GM18873 (cell line): ENCODE results near the gene FCN1.

ENCODE experiments used
- ATAC-seq: cut with Tn5 transposase; IDR thresholded peaks from one replicate; pipeline ENCODE4 v1.9.1; 2021; ENCODE audit warnings: mild to moderate bottlenecking, moderate library complexity, moderate number of reproducible peaks; ENCODE audit not compliant: unreplicated experiment, low FRiP score

Gene FCN1

DNA sequence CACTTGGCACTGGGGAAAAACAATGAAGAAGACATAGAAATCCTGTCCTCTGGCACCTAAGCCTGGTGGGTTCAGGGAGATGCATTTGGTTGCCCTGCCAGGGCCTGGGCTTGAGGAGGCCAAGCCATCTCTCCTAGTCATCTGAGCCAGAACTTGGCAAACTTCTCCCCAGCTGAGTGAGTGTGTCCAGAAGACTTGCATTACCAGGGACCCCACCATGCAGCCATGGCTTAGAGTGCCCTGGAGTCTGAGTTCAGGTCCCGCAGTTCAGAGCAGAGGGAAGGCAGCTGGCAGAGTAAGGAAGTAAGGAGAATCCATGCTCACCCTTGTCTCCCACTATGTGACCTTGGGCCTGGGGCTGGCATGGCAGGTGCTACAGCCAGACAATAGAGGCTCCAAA, 37.4 kb upstream of the FCN1 start:
- no peak for ATAC-seq

DNA sequence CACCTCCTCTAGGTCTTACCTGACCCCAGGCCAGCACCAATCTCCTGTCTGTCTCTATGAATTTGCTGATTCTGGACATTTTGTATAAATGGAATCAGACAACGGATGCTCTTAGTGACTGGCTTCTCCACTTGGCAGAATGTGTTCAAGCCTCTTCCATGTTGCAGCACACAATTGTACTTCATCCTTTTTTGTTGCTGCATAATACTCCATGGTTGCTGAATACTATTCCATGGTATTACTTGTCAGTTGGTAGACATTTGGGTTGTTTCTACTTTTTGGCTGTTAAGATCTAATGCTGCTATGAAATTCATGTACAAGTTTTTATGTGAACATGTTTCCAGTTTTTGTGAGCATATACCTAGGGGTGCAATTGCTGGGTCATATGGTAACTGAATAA, 34.3 kb upstream of the FCN1 start:
- no peak for ATAC-seq

DNA sequence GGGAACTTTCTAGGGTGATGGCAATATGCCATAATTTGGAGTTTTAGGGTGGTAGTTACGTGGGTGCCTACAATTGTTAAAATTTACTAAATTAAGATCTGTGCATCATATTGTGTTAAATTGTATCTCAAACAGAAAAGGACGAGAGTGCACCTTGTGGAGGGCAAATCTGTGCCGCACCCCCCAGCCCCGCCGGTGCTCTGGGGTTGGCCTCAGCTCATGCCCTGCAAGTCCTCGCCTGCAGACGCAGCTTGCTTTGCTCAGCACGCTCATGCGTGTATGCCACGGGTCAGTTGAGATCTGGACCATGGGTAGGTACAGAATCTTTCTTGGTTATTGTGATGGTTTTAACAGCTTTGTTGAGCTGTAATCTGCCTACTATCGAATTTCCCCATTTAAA, 33.7 kb upstream of the FCN1 start:
- no peak for ATAC-seq

DNA sequence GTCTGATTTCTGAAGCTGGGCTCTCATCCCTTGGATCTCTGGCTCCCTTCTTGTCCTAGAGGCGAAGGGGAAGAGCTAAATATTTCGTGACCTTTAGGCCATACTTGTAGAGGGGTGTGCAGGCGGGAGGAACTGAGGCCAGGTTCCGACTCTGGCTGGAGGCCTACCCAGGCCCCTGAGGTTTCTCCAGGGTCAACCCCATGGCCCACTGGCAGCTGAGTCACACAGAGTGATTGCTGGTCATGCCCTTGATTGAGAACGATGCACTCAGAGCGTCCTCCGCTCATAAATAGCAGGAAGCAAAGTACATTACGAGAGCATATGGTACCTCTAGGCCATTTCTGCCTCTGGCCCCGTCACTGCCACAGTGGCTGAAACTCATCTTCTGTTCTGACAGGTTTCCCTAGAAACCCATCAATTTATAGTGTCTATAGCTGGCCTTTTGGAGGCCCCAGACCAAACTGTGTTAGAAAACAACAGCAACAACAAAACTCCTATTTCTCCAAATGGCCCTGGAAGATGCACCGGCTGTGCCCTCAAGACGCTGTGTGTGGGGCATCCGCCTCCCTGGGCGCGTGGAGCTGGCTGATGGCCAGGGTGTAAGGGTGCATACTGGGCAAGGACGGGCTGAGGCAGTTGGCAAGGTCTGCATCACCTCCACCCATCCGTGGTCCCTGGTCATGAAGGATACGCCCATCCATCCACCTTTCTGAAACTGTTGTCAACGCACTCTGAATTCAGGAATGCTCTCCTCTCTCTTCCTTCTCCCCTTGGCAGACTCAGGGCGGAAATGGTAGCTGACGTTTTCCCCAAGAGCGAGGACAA, 32.9 kb upstream of the FCN1 start:
- ATAC-seq: no peak

DNA sequence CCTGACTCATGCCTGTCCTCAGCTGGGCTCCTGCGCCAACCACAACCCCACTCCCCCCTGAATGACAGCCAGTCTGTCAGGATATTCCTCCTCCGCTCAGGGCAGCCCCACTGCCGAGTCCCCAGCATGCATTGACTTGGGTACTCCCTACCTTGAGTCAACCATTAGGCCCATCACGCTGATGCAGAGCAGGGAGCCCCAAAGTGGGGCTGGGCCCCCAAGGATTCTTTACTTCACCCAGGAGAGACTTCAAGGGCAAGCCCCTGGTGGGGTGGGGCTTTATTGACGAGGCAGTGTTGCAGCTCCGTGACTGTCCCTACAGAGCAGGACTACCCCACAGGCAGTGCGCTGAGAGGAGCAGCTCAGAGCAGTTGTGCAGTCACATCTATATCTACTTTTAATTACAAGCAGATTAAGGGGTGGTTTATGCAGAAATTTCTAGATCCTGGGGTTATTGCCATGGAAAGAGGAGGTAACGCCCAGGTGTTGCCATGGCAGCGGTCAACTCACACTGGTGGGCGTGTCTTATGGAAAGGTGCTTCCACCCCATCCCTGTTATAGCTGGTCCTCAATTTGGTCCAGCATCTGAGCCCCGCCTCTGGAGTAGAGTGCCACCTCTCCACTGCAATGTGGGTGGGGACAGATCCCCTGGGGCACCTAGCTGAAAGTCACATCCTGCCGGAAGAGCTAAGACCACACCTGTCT, 32.1 kb upstream of the FCN1 start:
- no peak for ATAC-seq

DNA sequence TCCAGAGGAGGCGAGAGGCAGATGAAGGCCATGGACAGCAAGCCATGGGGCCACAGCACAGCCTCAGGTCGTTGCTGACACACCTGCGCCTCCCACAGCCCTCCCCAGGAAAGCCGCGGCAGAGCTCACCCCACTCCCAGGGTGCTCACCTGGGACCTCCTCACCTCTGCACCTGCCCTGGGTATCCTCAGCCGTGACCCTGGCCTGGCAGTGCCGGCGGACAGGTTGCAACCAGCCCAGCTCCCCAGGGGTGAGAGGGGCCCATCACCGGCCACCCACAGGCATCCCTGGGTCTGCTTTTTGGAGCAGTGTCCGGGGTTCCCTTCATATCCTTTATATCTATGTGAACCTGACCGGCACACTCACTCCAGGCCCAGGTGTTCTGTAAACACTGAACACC, 30.4 kb upstream of the FCN1 start:
- no peak for ATAC-seq

DNA sequence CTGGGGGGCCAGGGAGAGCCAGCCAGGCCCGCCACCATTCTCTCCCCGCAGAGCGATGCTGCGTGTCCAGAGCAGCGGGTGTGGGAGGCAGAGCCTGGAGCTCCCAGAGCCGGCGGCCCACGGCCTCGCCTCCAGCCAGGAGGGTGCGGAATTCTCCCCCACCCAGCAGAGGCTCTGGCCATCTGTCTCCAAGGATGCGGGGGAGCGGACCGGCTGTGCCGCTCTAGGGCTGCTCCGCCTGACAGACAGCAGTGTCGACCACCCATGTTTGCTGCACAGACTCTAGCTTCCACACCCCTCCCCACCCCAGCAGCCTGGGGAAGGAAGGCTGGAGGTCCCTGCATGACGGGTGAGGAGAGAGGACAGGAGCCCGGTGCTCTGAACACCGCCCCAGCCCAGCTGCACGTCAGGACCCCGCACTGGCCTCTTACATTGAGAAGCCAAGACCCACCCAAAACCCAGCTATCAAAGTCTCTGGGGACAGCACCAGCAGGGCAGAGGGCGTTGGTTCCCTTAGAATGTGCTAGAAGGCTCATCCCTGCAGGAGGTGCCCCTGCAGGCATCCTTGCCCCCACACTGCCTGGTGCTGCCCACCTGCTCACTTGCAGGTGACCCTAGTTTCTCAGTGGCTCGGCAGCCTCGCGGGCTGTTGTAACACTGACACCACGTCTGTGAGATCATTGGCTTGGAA, 29.7 kb upstream of the FCN1 start:
- ATAC-seq: no peak

DNA sequence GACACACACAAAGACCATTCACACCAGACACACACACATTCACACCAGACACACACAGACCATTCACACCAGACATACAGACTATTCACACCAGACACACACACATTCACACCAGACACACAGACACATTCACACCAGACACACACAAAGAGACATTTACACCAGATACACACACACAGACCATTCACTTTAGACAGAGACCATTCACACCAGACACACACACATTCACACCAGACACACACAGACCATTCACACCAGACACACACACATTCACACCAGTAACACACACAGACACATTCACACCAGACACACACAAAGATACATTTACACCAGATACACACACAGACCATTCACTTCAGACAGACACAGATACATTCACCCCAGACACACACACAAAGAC, 29.0 kb upstream of the FCN1 start:
- no peak for ATAC-seq

DNA sequence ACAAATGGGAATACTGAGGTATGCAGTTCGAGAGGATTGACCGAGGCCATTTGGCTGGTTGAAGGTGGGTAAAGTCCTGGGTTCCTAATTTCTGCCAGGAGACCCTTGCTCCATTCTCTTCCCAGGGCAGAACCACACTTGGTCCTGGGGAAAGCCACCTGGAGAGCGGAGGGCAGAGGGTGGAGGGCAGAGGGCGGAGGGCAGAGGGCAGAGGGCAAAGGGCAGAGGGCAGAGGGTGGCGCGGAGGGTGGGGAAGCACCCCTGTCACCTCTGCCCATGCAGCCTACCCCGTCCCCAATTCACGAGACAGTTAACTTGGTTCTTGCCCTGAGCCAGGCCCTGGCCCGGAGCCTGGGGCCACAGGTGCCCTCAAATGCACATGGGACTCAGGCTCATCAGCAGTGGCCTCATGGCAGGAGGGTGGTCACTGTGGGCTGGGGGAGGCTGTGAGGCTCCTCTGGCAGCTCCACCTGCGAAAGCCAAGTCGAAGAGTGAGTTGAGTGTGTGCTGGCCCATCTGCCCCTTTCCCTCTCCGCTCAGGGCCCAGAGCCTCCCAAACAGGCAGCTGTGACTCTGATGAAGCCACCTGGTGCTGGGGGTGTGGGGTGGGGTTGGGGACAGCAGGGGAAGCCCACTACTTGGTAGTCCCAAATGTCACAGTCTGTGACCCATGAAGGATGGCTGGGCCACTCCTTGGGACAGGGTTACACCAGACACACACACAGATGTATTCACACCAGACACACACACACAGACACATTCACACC, 28.0 kb upstream of the FCN1 start:
- no peak for ATAC-seq

DNA sequence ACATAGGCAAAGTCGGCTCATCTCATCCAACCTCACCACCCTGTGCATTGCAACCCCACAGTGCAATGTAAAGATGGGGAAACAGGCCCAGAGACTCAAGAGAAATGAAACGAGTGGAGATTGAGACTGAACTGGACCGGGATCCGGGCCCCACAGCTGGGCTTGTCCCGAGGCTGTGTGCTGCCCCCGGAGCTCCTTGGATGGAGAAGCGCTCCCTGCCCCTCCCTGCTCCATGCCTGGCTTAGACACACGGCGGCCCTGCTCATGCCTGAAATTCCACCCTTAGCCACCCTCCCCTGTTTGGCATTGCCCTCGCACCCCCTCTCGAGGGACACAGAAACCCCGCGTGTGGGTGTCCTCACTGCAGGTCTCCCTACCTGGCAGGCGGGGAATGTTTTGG, 27.2 kb upstream of the FCN1 start:
- ATAC-seq: no peak

DNA sequence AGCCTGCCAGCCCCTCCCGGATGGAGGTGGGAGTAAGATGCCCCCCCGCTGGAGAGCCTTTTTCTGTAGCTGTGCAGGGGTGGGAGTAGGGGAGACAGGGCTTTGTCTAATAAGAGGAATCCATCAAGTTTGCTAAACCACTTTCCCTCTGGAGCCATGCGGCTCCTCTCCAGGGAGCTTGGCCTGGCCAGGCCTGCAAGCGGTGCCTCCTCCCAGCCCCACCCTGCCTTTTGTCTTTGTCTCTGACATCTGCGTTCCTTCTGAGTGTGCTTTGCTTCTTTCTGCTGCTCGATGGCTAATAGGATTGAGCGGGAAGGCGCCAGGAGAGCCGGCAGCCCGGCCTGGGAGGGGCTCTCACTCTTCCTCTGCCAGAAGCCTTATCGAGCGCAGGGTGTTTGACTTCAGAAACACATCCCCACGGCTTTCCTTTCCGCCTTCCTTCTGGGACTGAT, 26.7 kb upstream of the FCN1 start:
- no peak for ATAC-seq

DNA sequence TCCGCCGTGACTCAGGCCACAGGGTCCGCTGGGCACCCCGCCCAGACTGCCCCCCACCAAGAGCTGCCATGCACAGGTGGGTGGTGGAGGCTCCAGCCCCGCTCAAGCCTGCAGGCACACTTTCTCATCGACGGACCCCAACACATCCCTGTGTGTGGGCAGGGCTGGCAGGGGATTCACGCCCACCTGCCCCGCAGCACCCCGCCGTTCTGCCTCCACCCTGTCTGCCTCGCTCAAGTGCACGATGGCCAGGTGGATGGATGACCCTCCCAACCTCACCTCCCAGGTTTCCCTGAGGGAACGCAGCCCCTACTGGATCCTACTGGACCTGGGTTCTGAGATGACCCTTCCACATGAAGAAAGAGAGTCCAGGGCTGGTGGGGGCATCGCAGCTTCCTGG, 26.1 kb upstream of the FCN1 start:
- ATAC-seq: no peak

DNA sequence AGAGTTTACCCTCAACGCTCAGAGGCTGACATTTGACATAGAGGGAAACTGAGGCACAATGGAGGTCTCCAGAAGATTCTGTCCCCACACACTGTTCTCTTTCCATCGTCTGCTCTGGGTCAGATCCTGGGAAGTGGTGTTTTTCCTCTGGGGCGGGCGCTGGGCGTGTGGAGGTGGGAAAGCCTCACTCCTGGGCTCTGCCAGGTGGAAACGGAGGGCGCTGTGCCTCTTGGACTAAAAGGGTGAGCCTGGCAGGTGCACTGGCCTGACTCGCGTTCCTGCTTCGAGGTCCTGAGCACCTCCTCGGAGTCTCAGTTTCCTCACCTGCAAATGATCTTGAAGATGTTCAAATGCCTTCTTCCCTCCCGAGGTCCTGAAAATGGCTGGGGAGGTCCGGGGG, 25.7 kb upstream of the FCN1 start:
- no peak for ATAC-seq

DNA sequence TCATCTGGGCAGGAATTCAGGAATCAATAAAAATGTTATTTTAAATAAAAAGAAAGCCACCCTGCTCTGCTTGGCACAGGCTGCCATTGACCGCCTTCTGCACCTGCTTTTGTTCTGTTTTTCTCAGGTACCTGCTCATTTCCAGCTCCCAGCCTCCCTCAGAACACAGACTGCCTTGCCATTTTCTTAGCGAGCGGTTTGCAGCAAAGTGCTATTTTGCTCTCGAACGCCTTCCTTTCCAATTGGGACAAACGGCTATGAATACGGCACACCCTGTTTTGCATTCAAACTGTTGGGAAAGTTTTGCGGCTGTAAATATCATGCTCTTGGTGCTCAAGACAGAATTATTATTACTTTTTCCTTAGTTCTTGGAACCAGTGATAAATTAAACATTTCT, 25.1 kb upstream of the FCN1 start:
- no peak for ATAC-seq

DNA sequence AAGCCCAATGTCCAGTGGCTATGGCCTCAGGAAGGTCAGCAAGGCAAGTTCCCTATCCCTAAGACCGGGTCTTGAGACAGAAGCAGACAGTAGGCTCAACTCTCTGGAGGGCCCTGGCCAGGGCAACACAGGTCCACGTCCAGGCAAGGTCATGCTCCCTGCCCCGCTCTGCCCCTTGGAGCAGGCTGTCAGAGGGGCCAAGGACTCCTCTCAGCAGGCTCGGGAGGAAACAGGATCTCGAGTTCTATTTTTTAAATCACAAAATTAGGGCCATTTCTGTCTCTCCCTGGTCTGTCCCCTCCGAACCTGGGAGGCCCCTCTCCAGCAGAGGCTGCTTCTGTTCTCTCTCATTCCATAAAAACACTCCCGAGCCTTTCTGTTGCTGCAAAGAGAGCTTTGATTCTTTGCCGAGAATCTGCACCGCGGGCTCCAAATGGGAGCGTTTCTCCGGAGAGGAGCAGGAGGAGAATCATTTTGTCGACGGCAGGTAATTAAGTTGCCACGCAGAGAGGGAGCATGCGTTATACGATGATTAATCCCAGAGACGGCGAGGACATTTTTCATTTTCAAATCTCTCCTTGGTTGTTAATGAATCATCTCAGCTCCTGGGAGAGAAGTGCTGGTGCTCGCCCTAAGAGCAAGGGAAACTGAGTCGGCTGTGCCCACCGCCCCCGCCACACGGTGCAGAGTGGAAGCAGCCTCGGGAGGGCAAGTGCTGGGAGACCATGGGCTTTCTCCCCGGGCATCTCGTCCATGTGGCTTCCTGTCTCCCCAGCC, 24.5 kb upstream of the FCN1 start:
- ATAC-seq: no peak

DNA sequence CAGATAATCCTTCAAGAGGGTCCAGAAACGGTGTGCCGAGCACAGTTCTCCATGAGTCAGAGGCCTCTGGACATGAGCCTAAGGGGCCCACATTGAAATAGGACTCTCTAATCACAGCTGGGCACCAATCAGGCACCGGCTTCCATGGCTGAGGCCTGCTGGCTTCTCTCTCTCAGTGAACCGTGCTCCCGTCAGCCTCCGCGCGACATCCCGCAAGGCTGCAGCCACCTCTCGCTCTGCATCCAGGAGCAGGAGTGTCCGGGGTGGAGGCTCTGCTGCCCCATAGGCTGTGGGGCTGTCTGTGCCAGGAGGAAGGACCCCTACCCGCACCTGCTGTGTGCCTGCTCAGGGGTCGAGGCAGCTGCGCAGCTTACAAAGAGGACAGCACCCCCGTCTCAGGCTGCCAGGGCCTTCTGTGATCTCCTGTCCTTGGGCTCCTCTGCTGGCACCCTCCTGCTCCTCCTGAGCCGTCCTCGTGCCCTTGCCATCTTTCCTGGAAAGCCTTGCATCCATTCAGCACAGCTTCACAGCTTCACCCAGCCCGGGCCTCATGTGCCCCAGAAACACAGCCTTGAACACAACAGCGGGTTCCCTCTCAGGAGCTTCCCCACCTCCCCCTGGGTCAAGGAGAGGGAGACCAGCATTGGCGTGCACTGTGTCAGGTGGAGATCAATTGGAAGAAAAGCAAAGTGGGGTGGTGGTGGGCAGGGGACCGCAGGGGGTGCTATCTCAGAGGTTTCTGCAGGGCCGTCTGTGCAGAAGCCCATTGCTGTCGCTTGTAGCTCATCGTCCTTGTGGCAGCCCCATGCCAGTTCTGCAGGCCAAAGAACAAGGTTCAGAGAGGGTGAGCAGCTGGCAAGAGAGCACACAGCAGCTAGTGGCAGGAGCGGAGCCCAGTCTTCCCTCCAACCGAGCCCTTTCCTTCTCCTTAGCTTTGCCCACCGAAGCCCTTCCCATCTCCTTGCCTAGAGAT, 22.8 kb upstream of the FCN1 start:
- no peak for ATAC-seq

DNA sequence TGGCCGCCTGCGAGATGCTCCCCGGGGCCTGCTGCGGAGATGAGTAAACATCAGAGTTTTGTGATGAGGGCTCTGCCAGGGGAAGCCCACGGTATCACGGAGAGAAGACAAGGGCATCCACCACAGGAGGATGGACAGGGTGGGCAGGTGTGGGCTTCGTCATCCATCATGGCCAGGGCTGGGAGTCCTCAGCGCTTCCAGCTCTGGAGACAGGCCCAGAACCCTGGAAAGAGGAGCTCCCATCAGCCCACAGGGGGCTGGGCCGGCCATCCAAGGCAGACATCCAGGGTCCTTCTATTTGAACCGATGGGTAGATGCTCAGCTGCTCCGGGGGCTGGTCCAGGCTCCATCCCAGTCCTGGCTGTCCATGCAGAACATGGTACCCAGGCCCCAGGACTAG, 22.1 kb upstream of the FCN1 start:
- ATAC-seq: no peak

DNA sequence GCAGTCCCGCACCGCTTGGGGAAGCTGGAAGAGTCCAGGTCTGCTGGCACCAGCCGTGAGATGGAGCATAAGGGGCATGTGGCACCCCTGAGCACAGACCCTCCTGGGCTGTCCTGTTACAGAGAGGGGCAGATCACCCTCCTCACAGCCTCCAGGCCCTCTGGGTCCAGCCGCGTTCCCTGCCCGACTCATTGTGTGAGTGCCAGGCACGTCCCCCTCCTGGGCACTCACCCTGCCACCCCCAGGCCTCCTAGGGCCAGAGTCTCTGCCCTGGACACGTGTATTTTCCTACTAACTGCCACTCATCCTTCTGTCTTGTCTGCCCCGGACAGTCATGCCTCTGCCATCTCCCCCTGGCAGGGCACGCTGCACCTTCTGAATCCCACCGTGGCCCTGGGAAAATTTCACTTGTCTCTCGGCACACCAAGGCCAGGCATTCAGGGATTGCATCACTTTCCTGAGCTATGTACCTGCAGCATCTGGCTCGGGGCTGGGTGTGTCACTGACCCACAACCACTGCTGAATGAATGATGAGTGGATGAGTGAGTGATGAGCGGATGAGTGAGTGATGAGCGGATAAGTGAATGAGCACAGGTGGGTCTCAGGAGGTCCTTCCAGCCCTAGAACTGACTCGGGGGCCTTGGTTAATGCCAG, 21.5 kb upstream of the FCN1 start:
- ATAC-seq: no peak
